Measurements from ENCODE around the gene SERPINA5. TPM values are rescaled to one million over a fixed set of nuclear protein-coding genes. Genes with fewer than 3 reads are reported as not detected.

The SERPINA5 gene
- total RNA-seq, 1 experiment from 2014 or later = 0.49 TPM

- H3K36me3 ChIP-seq (ENCODE audit: control insufficient read depth, insufficient read depth, low read length) = no peaks in the 10 kb centered on the region
- ATAC-seq (no peak), DNase-seq (ENCODE audit: low read depth, low spot score) (no peak)
- POLR2A ChIA-PET = no interaction called here
- intact Hi-C loops (cut with micrococcal nuclease; ENCODE audit: unreplicated experiment) = no loop called here
- H3K27ac ChIP-seq (ENCODE audit: low read length) = no peak overlapping the region
- no peaks in the 10 kb centered on the region for H3K4me1 ChIP-seq (ENCODE audit: control insufficient read depth, insufficient read depth, low read length)
- no peak overlapping the region for H3K4me3 ChIP-seq (ENCODE audit: low read depth in 2 of 2, low read length in 2 of 2)
- no peak for TF ChIP-seq SIN3A (IDR thresholded peaks at IDR 0.05; ENCODE audit: borderline replicate concordance, insufficient read depth, low read depth, low read length)
- no peak for TF ChIP-seq REST (IDR thresholded peaks at IDR 0.05; ENCODE audit: insufficient read depth in 1 of 2, low read depth in 2 of 2, low read length in 1 of 2)
- TF ChIP-seq CTCF (IDR thresholded peaks at IDR 0.05) = no peak
- TF ChIP-seq POLR2AphosphoS5 (IDR thresholded peaks at IDR 0.05; ENCODE audit: low read depth, low read length) = no peak
- no peak for TF ChIP-seq TCF7L2 (IDR thresholded peaks at IDR 0.05; ENCODE audit: low read depth, low read length)
- in situ Hi-C loops (cut with HindIII; ENCODE audit: low pct_unique_long_range_greater_than_20kb, low sequenced_read_pairs) = no loop called here
- CTCF ChIA-PET = no interaction called here
- no TSS peak for BruUV-seq (replicated peaks)
- no peaks in the 10 kb centered on the region for H3K27me3 ChIP-seq (ENCODE audit: control insufficient read depth, insufficient read depth, low read length)
- H3K9me3 ChIP-seq (ENCODE audit: control insufficient read depth, insufficient read depth, low read depth, low read length) = no peaks in the 10 kb centered on the region
Measured at GRCh38 chr14:94584591-94585280, 3.5 kb downstream of the SERPINA5 start.

GRCh38 chr14:94586635-94587034, 5.4 kb downstream of the SERPINA5 start:
- H3K27ac ChIP-seq (ENCODE audit: low read length) = no peak overlapping the region
- no peaks in the 10 kb centered on the region for H3K9me3 ChIP-seq (ENCODE audit: control insufficient read depth, insufficient read depth, low read depth, low read length)
- ChIA-PET CTCF (no interaction called here), POLR2A (no interaction called here)
- TF ChIP-seq POLR2AphosphoS5 (IDR thresholded peaks at IDR 0.05; ENCODE audit: low read depth, low read length) (no peak), REST (IDR thresholded peaks at IDR 0.05; ENCODE audit: insufficient read depth in 1 of 2, low read depth in 2 of 2, low read length in 1 of 2) (no peak), TCF7L2 (IDR thresholded peaks at IDR 0.05; ENCODE audit: low read depth, low read length) (no peak), CTCF (IDR thresholded peaks at IDR 0.05) (no peak), SIN3A (IDR thresholded peaks at IDR 0.05; ENCODE audit: borderline replicate concordance, insufficient read depth, low read depth, low read length) (no peak)
- no peaks in the 10 kb centered on the region for H3K36me3 ChIP-seq (ENCODE audit: control insufficient read depth, insufficient read depth, low read length)
- DNase-seq (ENCODE audit: low read depth, low spot score) (no peak), ATAC-seq (no peak)
- no peak overlapping the region for H3K4me3 ChIP-seq (ENCODE audit: low read depth in 2 of 2, low read length in 2 of 2)
- in situ Hi-C loops (cut with HindIII; ENCODE audit: low pct_unique_long_range_greater_than_20kb, low sequenced_read_pairs) (no loop called here), intact Hi-C loops (cut with micrococcal nuclease; ENCODE audit: unreplicated experiment) (no loop called here)
- no peaks in the 10 kb centered on the region for H3K4me1 ChIP-seq (ENCODE audit: control insufficient read depth, insufficient read depth, low read length)
- H3K27me3 ChIP-seq (ENCODE audit: control insufficient read depth, insufficient read depth, low read length) = no peaks in the 10 kb centered on the region
- no TSS peak for BruUV-seq (replicated peaks)
